GM11168 (cell line): ENCODE data around the gene PGLYRP3.
"Not testable (repeated sequence)": the region's sequence is repeated elsewhere in the genome, so short reads cannot be mapped to it uniquely, and the experiment has no call there.

Experiments
- in situ Hi-C: fragments of 300-500 bp; cut with MboI; formaldehyde crosslinking; loops from one replicate; pipeline ENCODE4 v1.12.0; 2022; ENCODE audit warnings: low sequenced_read_pairs; ENCODE audit not compliant: unreplicated experiment

PGLYRP3 gene

GRCh38 chr1:153349363-153350320 is 36.9 kb upstream of the PGLYRP3 start:
- in situ Hi-C loops: loop anchor here (5.0 kb wide), 1 partner anchor 138 kb away; no protein-coding TSS in a partner anchor

GRCh38 chr1:153348511-153349362 is 36.0 kb upstream of the PGLYRP3 start, which contains the start of gene PGLYRP4:
Gene PGLYRP4, minus strand, starts transcription at chr1:153348841. Its CDS starts 909 bp downstream, at chr1:153347932.
- in situ Hi-C loops: no loop called here

GRCh38 chr1:153347856-153348255 is 35.1 kb upstream of the PGLYRP3 start:
- in situ Hi-C loops: no loop called here

GRCh38 chr1:153347049-153347448 is 34.3 kb upstream of the PGLYRP3 start:
- in situ Hi-C loops: not testable (repeated sequence)

- in situ Hi-C loops: no loop called here
Observed at GRCh38 chr1:153346077-153346723, 33.4 kb upstream of the PGLYRP3 start.

GRCh38 chr1:153345187-153346076 is 32.7 kb upstream of the PGLYRP3 start:
- in situ Hi-C loops: no loop called here

GRCh38 chr1:153344718-153345025 is 31.9 kb upstream of the PGLYRP3 start:
- in situ Hi-C loops: no loop called here

GRCh38 chr1:153343811-153344717 is 31.3 kb upstream of the PGLYRP3 start:
- in situ Hi-C loops: no loop called here

GRCh38 chr1:153343040-153343681 is 30.4 kb upstream of the PGLYRP3 start:
- in situ Hi-C loops: no loop called here

- in situ Hi-C loops: no loop called here
Observed at GRCh38 chr1:153342178-153342577, 29.4 kb upstream of the PGLYRP3 start.

GRCh38 chr1:153341431-153341934 is 28.7 kb upstream of the PGLYRP3 start:
- in situ Hi-C loops: no loop called here

GRCh38 chr1:153340356-153340755 is 27.6 kb upstream of the PGLYRP3 start:
- in situ Hi-C loops: no loop called here

- in situ Hi-C loops: no loop called here
Observed at GRCh38 chr1:153339802-153340201, 27.1 kb upstream of the PGLYRP3 start.

- in situ Hi-C loops: no loop called here
Observed at GRCh38 chr1:153337980-153338853, 25.5 kb upstream of the PGLYRP3 start.

GRCh38 chr1:153336650-153337049 is 23.9 kb upstream of the PGLYRP3 start:
- in situ Hi-C loops: no loop called here

- in situ Hi-C loops: no loop called here
Observed at GRCh38 chr1:153333902-153334301, 21.1 kb upstream of the PGLYRP3 start.

GRCh38 chr1:153324912-153325311 is 12.2 kb upstream of the PGLYRP3 start:
- in situ Hi-C loops: no loop called here
